Activated T-cell treated with anti-CD3 and anti-CD28 coated beads, Interleukin-2, amount 50 U/mL, for 48 hours (primary cell): ENCODE data around the gene CAPZA2.
"Not testable (repeated sequence)": the region's sequence is repeated elsewhere in the genome, so short reads cannot be mapped to it uniquely, and the experiment has no call there.

Experiments
- DNase-seq, 2 experiments: peaks; one replicate each; pipeline ENCODE4 v3.0.0-alpha.2; 2020

CAPZA2 gene

GRCh38 chr7:116955801-116956476, 93.6 kb downstream of the CAPZA2 start:
- no peak for DNase-seq

GRCh38 chr7:116956477-116956804, 94.1 kb downstream of the CAPZA2 start:
- DNase-seq = no peak

GRCh38 chr7:116957874-116958273, 95.5 kb downstream of the CAPZA2 start:
- DNase-seq = no peak

GRCh38 chr7:116961966-116962673, 99.7 kb downstream of the CAPZA2 start:
- DNase-seq = not testable (repeated sequence)

GRCh38 chr7:116963234-116963633, 100.8 kb downstream of the CAPZA2 start:
- no peak for DNase-seq

- no peak for DNase-seq
Observed at GRCh38 chr7:116966601-116967000, 104.2 kb downstream of the CAPZA2 start.

DNA sequence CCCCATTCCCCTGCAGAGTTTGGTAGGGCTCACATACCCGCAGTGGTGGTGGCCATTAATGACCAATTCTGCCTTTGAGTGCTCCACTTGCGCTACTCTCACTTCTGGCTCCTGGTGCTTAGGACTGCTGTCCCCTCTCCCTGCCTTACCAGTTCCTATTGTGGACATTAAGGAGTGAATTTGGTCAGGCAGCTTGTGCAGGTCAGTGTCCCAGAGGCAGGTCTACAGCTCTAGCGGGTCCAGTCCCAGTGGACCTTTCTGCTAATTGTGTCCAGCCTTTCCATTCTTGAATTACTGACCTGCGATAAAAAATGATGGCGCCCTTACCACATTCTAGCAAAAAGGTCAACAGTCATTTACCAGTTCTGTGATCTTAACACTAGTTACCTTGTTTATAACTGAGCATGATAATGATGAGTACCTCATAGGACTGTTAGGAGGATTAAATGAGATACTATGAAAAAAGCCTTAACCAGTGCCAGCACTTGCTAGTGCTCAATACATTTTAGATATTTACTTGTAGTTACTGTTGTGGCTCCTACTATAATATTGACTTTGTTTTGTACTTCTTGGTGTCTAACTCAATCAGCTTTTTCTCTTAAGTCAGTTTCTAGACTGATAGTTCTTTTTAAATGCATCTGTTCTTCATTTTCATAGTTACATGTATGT, 105.0 kb downstream of the CAPZA2 start:
- DNase-seq = no peak

DNA sequence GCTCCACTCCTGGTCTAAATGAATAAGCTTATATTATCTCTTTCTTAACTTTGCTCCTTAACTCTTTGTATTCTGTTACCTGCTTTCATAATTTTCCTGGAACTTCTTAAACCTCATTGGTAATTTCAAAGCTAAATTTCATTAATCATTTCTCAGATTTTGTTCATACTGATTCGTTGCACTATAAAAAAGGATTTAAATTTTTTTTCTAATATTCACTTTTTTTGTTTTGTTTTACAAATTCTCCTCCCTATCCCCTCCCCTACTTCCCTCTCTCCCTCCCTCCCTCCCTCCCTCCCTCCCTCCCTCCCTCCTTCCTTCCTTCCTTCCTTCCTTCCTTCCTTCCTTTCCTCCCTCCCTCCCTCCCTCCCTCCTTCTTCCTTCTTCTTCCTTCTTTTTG, 105.6 kb downstream of the CAPZA2 start:
- DNase-seq = no peak

GRCh38 chr7:116968631-116969030, 106.2 kb downstream of the CAPZA2 start:
- no peak for DNase-seq

GRCh38 chr7:116969371-116969902, 107.0 kb downstream of the CAPZA2 start:
- no peak for DNase-seq

DNA sequence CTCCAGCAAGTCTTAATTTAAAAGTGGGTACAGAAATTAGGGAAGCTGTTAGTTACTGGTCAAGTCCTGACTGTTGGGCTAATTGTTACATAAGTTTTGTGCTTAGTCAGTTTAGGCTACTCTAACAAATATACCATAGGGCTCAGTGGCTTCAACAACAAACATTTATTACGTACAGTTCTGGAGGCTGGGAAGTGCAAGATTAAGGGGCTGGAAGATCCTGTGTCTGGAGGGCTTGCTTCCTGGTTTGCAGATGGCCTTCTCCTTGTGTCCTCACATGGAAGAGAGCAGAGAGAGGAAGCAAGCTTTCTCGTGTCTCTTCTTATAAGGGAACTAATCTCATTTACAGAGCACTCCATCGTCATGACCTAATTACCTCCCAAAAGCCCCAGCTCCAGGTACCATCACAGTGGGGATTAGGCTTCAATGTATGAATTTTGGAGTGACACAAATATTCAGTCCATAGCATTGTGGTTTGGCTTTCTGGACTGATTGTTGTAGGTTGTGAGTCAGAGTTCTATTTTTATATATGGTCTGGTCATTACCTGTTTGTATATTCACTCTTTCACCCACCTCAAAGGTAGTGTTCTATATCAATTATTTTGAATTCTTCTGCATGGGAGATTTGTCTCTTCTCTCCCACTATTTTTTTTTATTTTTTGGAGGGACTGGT, 108.0 kb downstream of the CAPZA2 start:
- no peak for DNase-seq

- DNase-seq = not testable (repeated sequence)
Observed at GRCh38 chr7:116971153-116971552, 108.8 kb downstream of the CAPZA2 start.
